HepG2 (cell line): Measurements from ENCODE around the gene PELI3. TPM values are rescaled to one million over a fixed set of nuclear protein-coding genes. Genes with fewer than 3 reads are reported as not detected.

Experiments used
- ATAC-seq: fragments of 200-7000 bp; cut with Tn5 transposase; 3 replicates; pipeline ENCODE4 v1.9.1; 2020; ENCODE audit warnings: mild to moderate bottlenecking, moderate library complexity
- BruUV-seq: library from RNA; stranded (reverse); fragments of 400-500 nt; replicated peaks from 2 replicates; lab custom pipeline; 2021; lab: Mats Ljungman, UMichigan
- CTCF ChIA-PET: fragments of 300-600 bp; formaldehyde crosslinking; extraction: SDS; loops from one replicate; lab custom pipeline; 2021; ENCODE audit warnings: low total read pairs, inconsistent platforms, low intra/inter-chr PET ratio; lab: Yijun Ruan, JAX
- POLR2A ChIA-PET: fragments of 350-600 bp; sonication (Branson Sonifier 250); formaldehyde crosslinking; loops from one replicate; lab custom pipeline; 2020; ENCODE audit warnings: antibody characterized with exemption, inconsistent platforms; lab: Yijun Ruan, JAX
- DNase-seq: peaks from one replicate; pipeline ENCODE4 v3.0.0-alpha.2; 2015; ENCODE audit warnings: low spot score
- FAIRE-seq: peaks from 3 replicates; lab custom pipeline; 2011; peaks lifted over from hg19 to GRCh38; lab: Jason Lieb, UNC
- H2AFZ ChIP-seq: one replicate; pipeline ENCODE4 v1.6.1; 2011; ENCODE audit warnings: low read length, inconsistent platforms
- H3K27ac ChIP-seq: fragments of 300-600 bp; 3 replicates; pipeline ENCODE4 v1.8.0; 2011; ENCODE audit warnings: mixed run types, mild to moderate bottlenecking, mixed read lengths, low read length, inconsistent platforms; ENCODE audit not compliant: insufficient read depth; ENCODE audit errors: extremely low read length
- H3K27me3 ChIP-seq, 2 experiments: fragments of 200-600 bp in 1 of 2; 2 replicates in 1 of 2; 3 replicates in 1 of 2; pipeline versions ENCODE4 v1.6.0 to v1.8.0; 2011; ENCODE audit warnings: low read length in 2 of 2, mild to moderate bottlenecking in 2 of 2, moderate library complexity in 2 of 2, inconsistent platforms in 1 of 2; ENCODE audit not compliant: insufficient read depth in 2 of 2, control insufficient read depth in 1 of 2
- H3K36me3 ChIP-seq, 2 experiments: fragments of 200-600 bp in 1 of 2; replicated peaks in 1 of 2; 2 replicates in 1 of 2; 3 replicates in 1 of 2; pipeline versions ENCODE4 v1.5.1 to v1.8.0; 2011; ENCODE audit warnings: low read length in 2 of 2, inconsistent platforms in 1 of 2; ENCODE audit not compliant: insufficient read depth in 2 of 2, control insufficient read depth in 1 of 2
- H3K4me1 ChIP-seq: 2 replicates; pipeline ENCODE4 v1.5.1; 2012; ENCODE audit warnings: low read length, inconsistent platforms; ENCODE audit not compliant: insufficient read depth
- H3K4me2 ChIP-seq: 2 replicates; pipeline ENCODE4 v1.6.0; 2011; ENCODE audit warnings: low read depth, low read length, inconsistent platforms
- H3K4me3 ChIP-seq, 3 experiments: fragments of 200-600 bp in 1 of 3; sonication (generic), shearing (Covaris generic) in 1 of 3; replicated peaks in 1 of 3; 2 replicates each; pipeline ENCODE4 v1.5.1; 2011 to 2016; ENCODE audit warnings: low read length in 3 of 3, inconsistent platforms in 2 of 3, low read depth in 2 of 3, mild to moderate bottlenecking in 2 of 3, control low read depth in 1 of 3, mixed read lengths in 1 of 3; ENCODE audit not compliant: insufficient read depth in 1 of 3
- H3K79me2 ChIP-seq: one replicate; pipeline ENCODE4 v1.6.1; 2011; ENCODE audit warnings: low read length, inconsistent platforms; ENCODE audit not compliant: insufficient read depth
- H3K9ac ChIP-seq: 2 replicates; pipeline ENCODE4 v1.6.0; 2011; ENCODE audit warnings: mild to moderate bottlenecking, low read depth, low read length, inconsistent platforms; ENCODE audit not compliant: insufficient read depth
- H3K9me3 ChIP-seq: 2 replicates; pipeline ENCODE4 v1.5.1; 2012; ENCODE audit warnings: mild to moderate bottlenecking, low read length
- H4K20me1 ChIP-seq: 2 replicates; pipeline ENCODE4 v1.6.0; 2011; ENCODE audit warnings: inconsistent platforms, mild to moderate bottlenecking, low read length, moderate library complexity; ENCODE audit not compliant: insufficient read depth
- ZZZ3 ChIP-seq: sonication (generic); formaldehyde crosslinking; IDR thresholded peaks from 2 replicates; pipeline ENCODE4 v1.4.0; 2020; ENCODE audit warnings: missing genetic modification reagents, mild to moderate bottlenecking, borderline replicate concordance
- WGBS: methylation state at CpG from one replicate; pipeline ENCODE4 v1.1.6; 2017; ENCODE audit warnings: low lambda C conversion rate; 5-methylcytosine and 5-hydroxymethylcytosine counted together
- in situ Hi-C: cut with HindIII; loops from 2 replicates; pipeline ENCODE4 v1.10.0; 2017; ENCODE audit warnings: low pct_unique_long_range_greater_than_20kb; ENCODE audit not compliant: extremely low pct_ligation_motif_present
- intact Hi-C: fragments of 100-400 bp; cut with micrococcal nuclease; formaldehyde crosslinking; loops from one replicate; pipeline ENCODE4 v1.10.0; 2022; ENCODE audit not compliant: unreplicated experiment
- polyA plus RNA-seq, 8 experiments: library from polyadenylated mRNA; depleted of rRNA in 3 of 8; stranded (reverse) in 7 of 8; unstranded in 1 of 8; fragments of >200 nt; fragmentation: Illumina TruSeq in 4 of 8; extraction: Trizol in 4 of 8; gene quantifications; 2 replicates each; pipeline versions ENCODE4 v1.2.1 to v1.2.3, GENCODE V29; 2011 to 2016; ENCODE audit warnings: low read depth in 4 of 8, missing spikeins in 1 of 8, mixed read lengths in 1 of 8; ENCODE audit not compliant: insufficient read depth in 1 of 8
- total RNA-seq, 5 experiments: library from RNA; depleted of rRNA; stranded (reverse); fragments of >200 nt; fragmentation: Illumina TruSeq; extraction: Trizol; gene quantifications; 2 replicates each; pipeline ENCODE4 v1.2.3, GENCODE V29; 2016; ENCODE audit warnings: low read depth in 1 of 5
- TF ChIP-seq, protein P1 (sequence below): sonication (generic); formaldehyde crosslinking; IDR thresholded peaks from 2 replicates; pipeline ENCODE4 v1.5.0; 2020; ENCODE audit warnings: mild to moderate bottlenecking, missing genetic modification reagents, moderate library complexity
- TF ChIP-seq, protein P2 (sequence below): sonication (generic); formaldehyde crosslinking; IDR thresholded peaks from 2 replicates; pipeline ENCODE4 v1.4.0; 2020; ENCODE audit warnings: missing genetic modification reagents, mild to moderate bottlenecking, borderline replicate concordance

Gene PELI3
- total and polyA plus RNA-seq, 2 of the 13 experiments (the other 11 are each of a cell fraction or from before 2014, with no cell fraction given) = 2.0 to 4.0 TPM

DNA sequence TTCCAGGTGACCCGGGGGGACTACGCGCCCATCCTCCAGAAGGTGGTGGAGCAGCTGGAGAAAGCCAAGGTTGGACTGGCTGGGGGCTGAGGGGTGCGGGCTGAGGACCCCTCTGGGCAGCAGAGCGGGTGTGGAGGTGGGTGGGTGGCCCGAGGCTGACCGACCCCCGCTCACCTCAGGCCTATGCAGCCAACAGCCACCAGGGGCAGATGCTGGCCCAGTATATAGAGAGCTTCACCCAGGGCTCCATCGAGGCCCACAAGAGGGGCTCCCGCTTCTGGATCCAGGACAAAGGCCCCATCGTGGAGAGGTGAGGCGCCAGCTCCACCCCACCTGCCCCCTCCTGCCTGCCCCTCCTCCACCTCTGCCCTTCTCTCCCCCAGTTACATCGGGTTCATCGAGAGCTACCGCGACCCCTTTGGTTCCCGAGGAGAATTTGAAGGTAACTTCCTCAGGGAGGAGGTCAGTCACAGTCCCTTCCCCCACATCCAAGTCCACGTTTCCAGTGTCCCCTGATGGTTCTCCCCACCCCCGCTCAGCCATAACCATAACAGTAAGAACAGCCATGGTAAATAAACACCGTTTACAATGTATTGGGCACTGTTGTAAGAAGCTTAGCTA, 24.7 kb downstream of the PELI3 start:
- Histone ChIP-seq H3K4me2 (no peak overlapping the region), H3K9ac (no peak overlapping the region), H3K4me3 (no peak overlapping the region), H3K79me2 (no peaks in the 10 kb centered on the region), H3K9me3 (no peaks in the 10 kb centered on the region), H4K20me1 (no peaks in the 10 kb centered on the region), H3K4me1 (peaks cover 8% of the 10 kb centered on the region; the same call in 1 of the 2 replicates), H2AFZ (no peak overlapping the region), H3K27me3 (no peaks in the 10 kb centered on the region), H3K27ac (no peak overlapping the region), H3K36me3 (peaks cover 11 to 54% of the 10 kb centered on the region in 2 experiments)
- DNase-seq = no peak
- in situ Hi-C loops (no loop called here), intact Hi-C loops (no loop called here)
- FAIRE-seq = no peak
- TF ChIP-seq, protein P1, sequence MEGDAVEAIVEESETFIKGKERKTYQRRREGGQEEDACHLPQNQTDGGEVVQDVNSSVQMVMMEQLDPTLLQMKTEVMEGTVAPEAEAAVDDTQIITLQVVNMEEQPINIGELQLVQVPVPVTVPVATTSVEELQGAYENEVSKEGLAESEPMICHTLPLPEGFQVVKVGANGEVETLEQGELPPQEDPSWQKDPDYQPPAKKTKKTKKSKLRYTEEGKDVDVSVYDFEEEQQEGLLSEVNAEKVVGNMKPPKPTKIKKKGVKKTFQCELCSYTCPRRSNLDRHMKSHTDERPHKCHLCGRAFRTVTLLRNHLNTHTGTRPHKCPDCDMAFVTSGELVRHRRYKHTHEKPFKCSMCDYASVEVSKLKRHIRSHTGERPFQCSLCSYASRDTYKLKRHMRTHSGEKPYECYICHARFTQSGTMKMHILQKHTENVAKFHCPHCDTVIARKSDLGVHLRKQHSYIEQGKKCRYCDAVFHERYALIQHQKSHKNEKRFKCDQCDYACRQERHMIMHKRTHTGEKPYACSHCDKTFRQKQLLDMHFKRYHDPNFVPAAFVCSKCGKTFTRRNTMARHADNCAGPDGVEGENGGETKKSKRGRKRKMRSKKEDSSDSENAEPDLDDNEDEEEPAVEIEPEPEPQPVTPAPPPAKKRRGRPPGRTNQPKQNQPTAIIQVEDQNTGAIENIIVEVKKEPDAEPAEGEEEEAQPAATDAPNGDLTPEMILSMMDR (CRISPR knock-in tag) = 0 out of 2 replicates have a peak, but pooled peaks have one; percentile 10
- no peak for TF ChIP-seq ZZZ3 (CRISPR knock-in tag)
- TF ChIP-seq, protein P2, sequence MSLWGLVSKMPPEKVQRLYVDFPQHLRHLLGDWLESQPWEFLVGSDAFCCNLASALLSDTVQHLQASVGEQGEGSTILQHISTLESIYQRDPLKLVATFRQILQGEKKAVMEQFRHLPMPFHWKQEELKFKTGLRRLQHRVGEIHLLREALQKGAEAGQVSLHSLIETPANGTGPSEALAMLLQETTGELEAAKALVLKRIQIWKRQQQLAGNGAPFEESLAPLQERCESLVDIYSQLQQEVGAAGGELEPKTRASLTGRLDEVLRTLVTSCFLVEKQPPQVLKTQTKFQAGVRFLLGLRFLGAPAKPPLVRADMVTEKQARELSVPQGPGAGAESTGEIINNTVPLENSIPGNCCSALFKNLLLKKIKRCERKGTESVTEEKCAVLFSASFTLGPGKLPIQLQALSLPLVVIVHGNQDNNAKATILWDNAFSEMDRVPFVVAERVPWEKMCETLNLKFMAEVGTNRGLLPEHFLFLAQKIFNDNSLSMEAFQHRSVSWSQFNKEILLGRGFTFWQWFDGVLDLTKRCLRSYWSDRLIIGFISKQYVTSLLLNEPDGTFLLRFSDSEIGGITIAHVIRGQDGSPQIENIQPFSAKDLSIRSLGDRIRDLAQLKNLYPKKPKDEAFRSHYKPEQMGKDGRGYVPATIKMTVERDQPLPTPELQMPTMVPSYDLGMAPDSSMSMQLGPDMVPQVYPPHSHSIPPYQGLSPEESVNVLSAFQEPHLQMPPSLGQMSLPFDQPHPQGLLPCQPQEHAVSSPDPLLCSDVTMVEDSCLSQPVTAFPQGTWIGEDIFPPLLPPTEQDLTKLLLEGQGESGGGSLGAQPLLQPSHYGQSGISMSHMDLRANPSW (CRISPR knock-in tag) = no peak
- CTCF ChIA-PET = no interaction called here
- POLR2A ChIA-PET = interaction anchor here (2.5 kb wide), 1 partner anchor 11 kb away, joined by 11 read pairs; the partner anchor contains the start of gene DPP3
- 93% methylated on average over 15 of the region's 20 CpGs for WGBS
- ATAC-seq = peak; percentile 80
- BruUV-seq = no TSS peak
